Lung (tissue), 12 donors: Measurements from ENCODE around the gene HPSE2. TPM values are rescaled to one million over a fixed set of nuclear protein-coding genes. Genes with fewer than 3 reads are reported as not detected.

Experiments used
- ATAC-seq: fragments of 200-7000 bp; cut with Tn5 transposase; one replicate; pipeline ENCODE4 v1.9.1; 2020; ENCODE audit warnings: moderate number of reproducible peaks; ENCODE audit not compliant: insufficient read depth, low FRiP score
- DNase-seq, 3 donors: peaks; one replicate each; pipeline ENCODE4 v3.0.0-alpha.2; 2013 to 2017
- H3K27ac ChIP-seq, 2 donors: one replicate each; pipeline ENCODE4 v1.5.1; 2013; ENCODE audit warnings: mild to moderate bottlenecking in 2 of 2, moderate library complexity in 2 of 2, control low read depth in 1 of 2, inconsistent platforms in 1 of 2, low read depth in 1 of 2, low read length in 1 of 2
- H3K27me3 ChIP-seq, 3 donors: one replicate each; pipeline ENCODE4 v1.5.1; 2013; ENCODE audit warnings: low read length in 2 of 3; ENCODE audit not compliant: control insufficient read depth in 3 of 3, insufficient read depth in 3 of 3
- H3K36me3 ChIP-seq, 4 donors: one replicate each; pipeline ENCODE4 v1.5.1; 2013; ENCODE audit warnings: low read length in 4 of 4, mild to moderate bottlenecking in 1 of 4, moderate library complexity in 1 of 4; ENCODE audit not compliant: control insufficient read depth in 4 of 4, insufficient read depth in 4 of 4
- H3K4me1 ChIP-seq, 5 donors: one replicate each; pipeline ENCODE4 v1.5.1; 2013; ENCODE audit warnings: low read length in 5 of 5, mild to moderate bottlenecking in 2 of 5, moderate library complexity in 1 of 5; ENCODE audit not compliant: control insufficient read depth in 5 of 5, insufficient read depth in 5 of 5
- H3K4me3 ChIP-seq: one replicate; pipeline ENCODE4 v1.5.1; 2013; ENCODE audit warnings: mild to moderate bottlenecking, control low read depth, moderate library complexity
- H3K9ac ChIP-seq, 2 donors: one replicate each; pipeline ENCODE4 v1.5.1; 2013; ENCODE audit warnings: low read length in 2 of 2, control low read depth in 1 of 2; ENCODE audit not compliant: insufficient read depth in 1 of 2
- H3K9me3 ChIP-seq, 4 donors: one replicate each; pipeline ENCODE4 v1.5.1; 2013; ENCODE audit warnings: low read length in 3 of 4, mild to moderate bottlenecking in 1 of 4, moderate library complexity in 1 of 4; ENCODE audit not compliant: control insufficient read depth in 4 of 4, insufficient read depth in 3 of 4
- WGBS, 2 donors: extraction: QIAGEN DNeasy Blood & Tissue Kit; methylation state at CpG; one replicate each; pipeline ENCODE4 v1.1.7; 2013; 5-methylcytosine and 5-hydroxymethylcytosine counted together
- polyA plus RNA-seq, 2 donors: library from polyadenylated mRNA; stranded (reverse); fragments of 200-250 nt; gene quantifications; one replicate each; pipeline ENCODE4 v1.2.1, GENCODE V29; 2013
- total RNA-seq, 2 donors: library from RNA; depleted of rRNA in 1 of 2; stranded (reverse); fragments of >200 nt in 1 of 2; gene quantifications; one replicate each; pipeline ENCODE4 v1.2.1, GENCODE V29; 2014 to 2021
- TF ChIP-seq, protein P1 (sequence below): IDR thresholded peaks from 2 replicates; pipeline ENCODE4 v1.5.1; 2012; ENCODE audit warnings: mild to moderate bottlenecking; ENCODE audit errors: control extremely low read depth, extremely low read depth
- donor health status: control.
- donor health status: control.
- donor health status: Bipolar disorder and iron deficiency.
- donor health status: healthy.
- donor health status: DM: yes; HTN: yes; CAD: no.

Gene HPSE2
- total and polyA plus RNA-seq, 4 donors: 0.32 to 47.3 (median 1.9) TPM

DNA sequence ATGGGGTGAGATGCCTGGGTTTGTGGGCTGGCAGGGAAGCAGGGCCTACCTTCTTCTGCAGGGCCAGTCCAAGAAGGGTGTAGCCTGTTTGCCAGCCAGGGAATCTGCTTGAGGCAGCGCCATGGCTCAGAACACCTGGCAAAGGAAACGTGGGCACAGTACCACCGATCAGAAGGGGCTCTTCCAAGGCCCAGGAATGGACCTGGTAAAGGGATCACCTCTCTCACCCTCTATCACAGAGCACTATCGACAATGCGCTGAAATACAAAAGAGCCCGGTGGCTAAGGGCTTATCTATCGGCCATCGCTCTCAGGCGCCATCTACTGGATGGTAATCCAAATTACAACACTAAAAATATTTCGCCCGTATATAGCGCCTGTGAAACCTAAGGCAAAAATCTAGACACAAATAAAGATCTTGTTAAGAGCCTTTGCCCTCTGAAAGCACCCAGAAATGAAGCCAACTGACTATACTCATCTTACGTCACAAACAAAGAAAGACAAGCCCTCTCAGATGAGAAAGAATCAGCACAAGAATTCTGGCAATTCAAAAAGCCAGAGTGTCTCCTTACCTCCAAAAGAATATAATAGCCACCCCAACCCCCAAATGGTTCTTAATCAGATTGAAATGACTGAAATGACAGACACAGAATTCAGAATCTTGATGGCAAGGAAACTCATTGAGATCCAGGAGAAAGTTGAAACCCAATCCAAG lies 571.2 kb downstream of the HPSE2 start:
- Histone ChIP-seq H3K4me1 (no peaks in the 10 kb centered on the region), H3K36me3 (no peaks in the 10 kb centered on the region), H3K9ac (no peak overlapping the region), H3K27ac (no peak overlapping the region), H3K4me3 (no peak overlapping the region), H3K9me3 (peaks cover 2 to 12% (median 6%) of the 10 kb centered on the region in 4 donors), H3K27me3 (no peaks in the 10 kb centered on the region)
- ATAC-seq (no peak), DNase-seq (no peak)
- TF ChIP-seq, protein P1, sequence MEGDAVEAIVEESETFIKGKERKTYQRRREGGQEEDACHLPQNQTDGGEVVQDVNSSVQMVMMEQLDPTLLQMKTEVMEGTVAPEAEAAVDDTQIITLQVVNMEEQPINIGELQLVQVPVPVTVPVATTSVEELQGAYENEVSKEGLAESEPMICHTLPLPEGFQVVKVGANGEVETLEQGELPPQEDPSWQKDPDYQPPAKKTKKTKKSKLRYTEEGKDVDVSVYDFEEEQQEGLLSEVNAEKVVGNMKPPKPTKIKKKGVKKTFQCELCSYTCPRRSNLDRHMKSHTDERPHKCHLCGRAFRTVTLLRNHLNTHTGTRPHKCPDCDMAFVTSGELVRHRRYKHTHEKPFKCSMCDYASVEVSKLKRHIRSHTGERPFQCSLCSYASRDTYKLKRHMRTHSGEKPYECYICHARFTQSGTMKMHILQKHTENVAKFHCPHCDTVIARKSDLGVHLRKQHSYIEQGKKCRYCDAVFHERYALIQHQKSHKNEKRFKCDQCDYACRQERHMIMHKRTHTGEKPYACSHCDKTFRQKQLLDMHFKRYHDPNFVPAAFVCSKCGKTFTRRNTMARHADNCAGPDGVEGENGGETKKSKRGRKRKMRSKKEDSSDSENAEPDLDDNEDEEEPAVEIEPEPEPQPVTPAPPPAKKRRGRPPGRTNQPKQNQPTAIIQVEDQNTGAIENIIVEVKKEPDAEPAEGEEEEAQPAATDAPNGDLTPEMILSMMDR: peak; percentile 44
- 36 to 54% methylated on average over 13 of the region's 13 CpGs for WGBS, 2 donors

DNA sequence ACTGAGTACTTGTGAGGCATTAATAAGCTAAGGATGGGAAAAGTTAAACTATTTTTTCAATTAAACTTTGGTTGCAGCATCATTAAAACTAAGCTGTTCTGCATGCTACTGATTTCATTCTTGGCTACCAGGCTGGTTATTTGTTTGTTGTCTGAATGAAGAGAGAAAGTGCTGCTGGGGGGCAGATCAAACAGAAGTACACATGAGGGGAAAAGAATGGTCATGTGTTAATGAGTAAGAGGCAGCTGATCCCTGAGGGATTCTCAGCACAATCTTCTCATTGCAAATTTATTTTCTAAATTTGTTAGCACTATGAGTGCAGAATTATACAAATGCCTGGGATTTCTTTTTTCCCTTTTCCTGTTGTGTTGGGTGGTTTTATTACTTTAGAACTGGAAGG lies 575.7 kb downstream of the HPSE2 start:
- H3K36me3 ChIP-seq: no peaks in the 10 kb centered on the region
- ATAC-seq (no peak), DNase-seq (no peak)
- H3K27ac ChIP-seq: no peak overlapping the region
- peaks cover 0 to 6% (median 4%) of the 10 kb centered on the region in 4 donors for H3K9me3 ChIP-seq
- H3K27me3 ChIP-seq: no peaks in the 10 kb centered on the region
- no peaks in the 10 kb centered on the region for H3K4me1 ChIP-seq
- no peak overlapping the region for H3K4me3 ChIP-seq
- TF ChIP-seq, protein P1: no peak
- no peak overlapping the region for H3K9ac ChIP-seq

DNA sequence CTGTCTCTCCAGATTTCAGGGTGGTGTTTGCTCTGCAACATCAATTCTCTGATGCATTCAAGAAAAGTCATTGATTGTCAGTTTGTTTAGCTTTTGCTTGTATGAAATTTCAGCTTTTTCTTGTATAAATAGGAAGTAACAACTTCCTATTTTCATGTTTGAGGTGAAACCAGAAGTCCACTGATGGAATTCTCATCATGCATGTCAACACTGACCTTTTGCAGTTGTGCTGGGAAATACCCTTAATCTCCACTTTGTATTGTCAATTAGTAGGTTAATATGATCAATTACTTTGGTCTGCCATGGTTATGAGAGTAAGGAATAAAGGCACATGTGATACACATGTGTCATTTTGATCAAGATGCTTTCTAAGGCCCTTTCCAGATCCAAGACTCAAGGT lies 580.2 kb downstream of the HPSE2 start:
- H3K27ac ChIP-seq: no peak overlapping the region
- H3K36me3 ChIP-seq: no peaks in the 10 kb centered on the region
- TF ChIP-seq, protein P1: no peak
- no peak overlapping the region for H3K4me3 ChIP-seq
- no peaks in the 10 kb centered on the region for H3K4me1 ChIP-seq
- no peaks in the 10 kb centered on the region for H3K27me3 ChIP-seq
- H3K9me3 ChIP-seq: peaks cover 0 to 2% (median 0%) of the 10 kb centered on the region in 4 donors
- DNase-seq (no peak), ATAC-seq (no peak)
- H3K9ac ChIP-seq: no peak overlapping the region

DNA sequence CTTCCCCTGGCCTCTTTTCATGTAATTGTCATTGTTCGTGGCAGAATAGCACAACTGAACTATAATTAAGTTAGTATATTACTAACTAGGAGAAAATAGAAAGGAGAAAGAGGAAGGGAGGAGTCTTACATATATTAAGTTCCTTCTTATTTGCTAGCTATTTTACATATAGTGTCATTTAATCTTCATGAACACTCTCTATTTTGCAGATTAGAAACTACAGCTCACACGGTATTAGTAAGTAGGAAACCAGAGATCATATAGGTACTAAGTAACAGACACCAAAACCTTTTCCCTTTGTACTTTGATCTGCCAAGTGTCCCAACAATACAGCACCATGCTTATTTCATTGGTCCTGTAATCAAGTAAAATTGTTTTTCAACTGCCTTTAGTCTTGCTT lies 586.5 kb downstream of the HPSE2 start:
- WGBS, 2 donors: 52 to 69% methylated on average over 2 of the region's 2 CpGs
- no peaks in the 10 kb centered on the region for H3K36me3 ChIP-seq
- TF ChIP-seq, protein P1: no peak
- peaks cover 0 to 3% (median 0%) of the 10 kb centered on the region in 5 donors for H3K4me1 ChIP-seq
- no peaks in the 10 kb centered on the region for H3K9me3 ChIP-seq
- no peak overlapping the region for H3K9ac ChIP-seq
- H3K27ac ChIP-seq: no peak overlapping the region
- no peak overlapping the region for H3K4me3 ChIP-seq
- no peak for DNase-seq
- ATAC-seq: no peak
- no peaks in the 10 kb centered on the region for H3K27me3 ChIP-seq
